ENCODE measurements around the gene PGAM5. TPM values are rescaled to one million over a fixed set of nuclear protein-coding genes. Genes with fewer than 3 reads are reported as not detected.
"Not testable (repeated sequence)": the region's sequence is repeated elsewhere in the genome, so short reads cannot be mapped to it uniquely, and the experiment has no call there.

The PGAM5 gene
- total RNA-seq, 1 experiment from 2014 or later: 24.3 TPM

- DNase-seq (ENCODE audit: low read depth): no peak
Measured at GRCh38 chr12:132689227-132689626, 21.4 kb upstream of the PGAM5 start.

- DNase-seq (ENCODE audit: low read depth): no peak
Measured at GRCh38 chr12:132690112-132690511, 20.5 kb upstream of the PGAM5 start.

GRCh38 chr12:132692030-132692429 lies 18.6 kb upstream of the PGAM5 start:
- not testable (repeated sequence) for DNase-seq (ENCODE audit: low read depth)

- not testable (repeated sequence) for DNase-seq (ENCODE audit: low read depth)
Measured at GRCh38 chr12:132694888-132695287, 15.8 kb upstream of the PGAM5 start.

DNA sequence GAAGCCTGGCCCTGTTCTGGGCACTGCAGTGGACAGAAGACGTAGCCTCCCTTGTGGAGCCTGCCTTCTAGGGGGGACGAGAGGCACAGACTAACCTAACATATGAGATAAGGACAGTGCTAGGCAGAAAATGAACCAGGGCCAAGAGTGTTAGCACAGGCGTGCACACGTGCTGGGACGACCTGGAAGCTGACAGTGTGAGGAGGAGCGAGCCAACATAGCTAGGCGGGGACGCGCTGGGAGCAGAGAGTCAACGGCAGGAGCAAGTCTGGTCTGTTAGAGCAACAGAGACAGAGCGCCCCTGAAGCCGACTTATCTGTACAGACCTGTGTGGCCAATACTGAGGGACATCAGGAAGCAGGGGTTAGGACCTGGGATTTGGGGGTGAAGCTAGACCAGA lies 15.2 kb upstream of the PGAM5 start:
- no peak for DNase-seq (ENCODE audit: low read depth)

- DNase-seq (ENCODE audit: low read depth): no peak
Measured at GRCh38 chr12:132698341-132698740, 12.3 kb upstream of the PGAM5 start.

DNA sequence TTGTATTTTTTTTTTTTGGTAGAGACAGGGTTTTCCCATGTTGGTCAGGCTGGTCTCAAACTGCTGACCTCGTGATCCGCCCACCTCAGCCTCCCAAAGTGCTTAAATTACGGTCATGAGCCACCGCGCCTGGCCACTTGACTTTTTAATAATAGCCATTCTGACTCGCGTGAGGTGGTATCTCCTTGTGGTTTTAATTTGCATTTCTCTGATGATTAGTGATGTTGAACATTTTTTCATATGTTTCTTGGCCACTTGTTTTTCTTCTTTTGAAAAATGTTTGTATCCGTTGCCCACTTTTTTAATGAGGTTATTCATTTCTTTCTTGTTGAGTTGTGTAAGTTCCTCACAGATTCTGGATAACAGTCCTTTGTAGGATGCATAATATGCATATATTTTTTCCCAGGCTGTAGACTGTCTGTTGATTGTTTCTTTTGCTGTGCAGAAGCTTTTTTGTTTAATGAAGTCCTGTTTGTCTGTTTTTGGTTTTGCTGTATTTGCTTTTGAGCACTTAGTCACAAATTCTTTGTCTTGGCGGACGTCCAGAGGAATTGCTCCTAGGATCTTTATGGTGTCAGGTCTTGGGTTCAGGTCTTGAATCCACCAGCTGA lies 10.3 kb upstream of the PGAM5 start:
- no peak for DNase-seq (ENCODE audit: low read depth)

GRCh38 chr12:132702640-132703039 lies 8.0 kb upstream of the PGAM5 start:
- no peak for DNase-seq (ENCODE audit: low read depth)

GRCh38 chr12:132703641-132704040 lies 7.0 kb upstream of the PGAM5 start:
- DNase-seq (ENCODE audit: low read depth): no peak

DNA sequence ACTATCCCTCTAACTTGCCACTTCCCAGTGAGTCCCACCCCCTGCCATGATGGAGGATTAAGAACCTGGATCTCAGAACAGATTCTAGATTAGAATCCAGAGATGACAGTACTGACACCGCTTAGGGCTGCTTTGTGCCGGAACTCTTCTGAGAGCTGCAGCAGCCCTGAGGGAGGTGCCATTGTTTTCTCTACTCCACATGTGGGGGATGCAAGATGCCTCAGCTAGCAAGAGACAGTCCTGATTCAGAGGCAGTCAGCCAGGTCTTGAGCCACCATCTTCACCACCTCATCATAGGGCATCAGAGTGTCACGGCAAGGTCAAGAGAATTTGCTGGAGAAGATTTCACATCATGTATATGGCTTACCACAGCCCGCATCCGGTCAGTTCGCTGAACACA lies 3.4 kb upstream of the PGAM5 start:
- DNase-seq (ENCODE audit: low read depth): no peak

- no peak for DNase-seq (ENCODE audit: low read depth)
Measured at GRCh38 chr12:132708150-132708549, 2.5 kb upstream of the PGAM5 start.

- DNase-seq (ENCODE audit: low read depth): no peak
Measured at GRCh38 chr12:132710043-132710404, 618 bp upstream of the PGAM5 start.

- DNase-seq (ENCODE audit: low read depth): no peak
Measured at GRCh38 chr12:132711080-132711843, 620 bp downstream of the PGAM5 start.

GRCh38 chr12:132713123-132713522 lies 2.5 kb downstream of the PGAM5 start:
- no peak for DNase-seq (ENCODE audit: low read depth)

DNA sequence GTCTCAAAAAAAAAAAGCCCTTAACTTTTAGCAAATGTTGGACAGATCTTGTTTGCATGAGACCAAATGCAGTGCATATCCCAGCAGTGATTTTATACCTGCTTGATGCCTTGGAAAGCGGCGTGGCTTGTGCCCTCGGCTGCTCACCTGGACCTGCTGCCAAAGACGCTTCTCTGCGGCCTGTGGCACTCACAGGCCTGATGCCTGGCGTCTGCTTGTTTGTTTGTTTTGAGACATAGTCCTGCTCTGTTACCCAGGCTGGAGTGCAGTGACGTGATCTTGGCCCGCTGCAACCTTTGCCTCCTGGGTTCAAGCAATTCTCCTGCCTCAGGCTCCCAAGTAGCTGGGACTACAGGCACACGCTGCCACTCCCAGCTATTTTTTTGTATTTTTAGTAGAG lies 5.2 kb downstream of the PGAM5 start:
- no peak for DNase-seq (ENCODE audit: low read depth)

- DNase-seq (ENCODE audit: low read depth): no peak
Measured at GRCh38 chr12:132716356-132716755, 5.7 kb downstream of the PGAM5 start.

DNA sequence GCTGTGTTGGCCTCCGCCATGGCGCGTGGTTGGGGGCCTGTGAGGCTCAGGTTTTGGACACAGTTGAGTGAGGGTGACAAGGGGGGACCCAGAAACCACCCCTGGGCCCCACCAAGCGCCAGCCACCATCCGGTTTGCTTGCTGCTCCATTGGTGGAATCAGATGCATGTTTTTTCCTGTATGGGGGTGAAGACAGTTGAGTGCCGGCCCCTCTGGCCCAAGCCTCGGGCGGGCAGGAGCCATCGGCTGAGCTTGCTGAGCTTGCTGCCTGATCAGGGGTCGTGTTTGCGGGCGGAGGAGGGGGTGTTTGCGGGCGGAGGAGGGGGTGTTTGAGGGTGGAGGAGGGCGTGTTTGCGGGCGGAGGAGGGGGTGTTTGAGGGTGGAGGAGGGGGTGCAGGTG lies 6.4 kb downstream of the PGAM5 start:
- no peak for DNase-seq (ENCODE audit: low read depth)

DNA sequence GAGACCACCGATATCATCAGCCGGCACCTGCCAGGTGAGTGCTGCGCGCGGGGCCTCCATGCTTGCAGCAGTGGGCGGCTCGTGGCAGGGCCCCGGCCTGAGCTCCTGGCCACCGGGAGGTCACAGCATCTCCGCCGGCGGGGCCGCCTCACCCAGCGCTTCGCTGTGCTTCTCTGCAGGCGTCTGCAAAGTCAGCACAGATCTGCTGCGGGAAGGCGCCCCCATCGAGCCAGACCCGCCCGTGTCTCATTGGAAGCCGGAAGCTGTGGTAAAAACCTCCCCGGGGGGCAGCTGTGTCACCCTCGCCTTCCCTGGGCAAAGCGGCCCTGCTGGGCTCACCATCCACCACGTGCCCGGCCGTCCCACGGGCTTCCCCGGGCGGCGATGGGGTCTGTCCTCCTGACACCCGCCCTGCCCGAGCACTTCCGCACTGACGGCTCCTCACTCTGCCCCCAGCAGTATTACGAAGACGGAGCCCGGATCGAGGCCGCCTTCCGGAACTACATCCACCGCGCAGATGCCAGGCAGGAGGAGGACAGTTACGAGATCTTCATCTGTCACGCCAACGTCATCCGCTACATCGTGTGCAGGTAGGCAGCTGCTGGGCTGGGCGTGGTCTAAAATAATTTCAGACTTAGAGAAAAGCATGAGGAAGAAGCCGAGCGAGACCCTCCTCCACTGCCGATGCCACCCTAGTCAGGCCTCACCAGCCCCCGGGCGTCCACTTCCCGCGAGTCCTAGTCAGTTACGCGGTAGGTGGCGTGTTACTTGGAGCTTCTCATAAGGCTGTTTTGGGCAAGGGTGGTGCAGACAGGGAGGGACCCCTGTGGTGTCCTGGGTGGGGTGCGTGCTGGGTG lies 7.1 kb downstream of the PGAM5 start:
- DNase-seq (ENCODE audit: low read depth): no peak

DNA sequence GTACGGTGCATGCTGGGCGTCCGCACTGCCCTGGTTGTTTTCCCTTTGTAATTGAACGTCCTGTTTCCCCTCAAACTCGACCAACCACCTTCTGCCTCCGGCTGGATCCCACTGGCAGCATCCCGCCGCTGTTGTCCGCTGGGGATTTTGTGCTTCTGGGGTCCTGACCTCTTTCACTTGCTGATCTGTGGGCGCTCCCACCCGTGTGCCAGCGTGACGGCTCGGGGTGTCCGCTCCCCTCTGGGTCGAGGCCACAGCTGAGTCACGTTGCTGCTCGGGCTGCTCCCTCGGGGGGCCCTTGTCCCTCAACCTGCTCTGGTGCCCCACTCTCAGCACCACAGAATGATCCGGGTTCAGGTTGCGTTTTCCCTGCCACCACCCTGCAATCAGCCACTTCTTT lies 8.0 kb downstream of the PGAM5 start:
- DNase-seq (ENCODE audit: low read depth): no peak

DNA sequence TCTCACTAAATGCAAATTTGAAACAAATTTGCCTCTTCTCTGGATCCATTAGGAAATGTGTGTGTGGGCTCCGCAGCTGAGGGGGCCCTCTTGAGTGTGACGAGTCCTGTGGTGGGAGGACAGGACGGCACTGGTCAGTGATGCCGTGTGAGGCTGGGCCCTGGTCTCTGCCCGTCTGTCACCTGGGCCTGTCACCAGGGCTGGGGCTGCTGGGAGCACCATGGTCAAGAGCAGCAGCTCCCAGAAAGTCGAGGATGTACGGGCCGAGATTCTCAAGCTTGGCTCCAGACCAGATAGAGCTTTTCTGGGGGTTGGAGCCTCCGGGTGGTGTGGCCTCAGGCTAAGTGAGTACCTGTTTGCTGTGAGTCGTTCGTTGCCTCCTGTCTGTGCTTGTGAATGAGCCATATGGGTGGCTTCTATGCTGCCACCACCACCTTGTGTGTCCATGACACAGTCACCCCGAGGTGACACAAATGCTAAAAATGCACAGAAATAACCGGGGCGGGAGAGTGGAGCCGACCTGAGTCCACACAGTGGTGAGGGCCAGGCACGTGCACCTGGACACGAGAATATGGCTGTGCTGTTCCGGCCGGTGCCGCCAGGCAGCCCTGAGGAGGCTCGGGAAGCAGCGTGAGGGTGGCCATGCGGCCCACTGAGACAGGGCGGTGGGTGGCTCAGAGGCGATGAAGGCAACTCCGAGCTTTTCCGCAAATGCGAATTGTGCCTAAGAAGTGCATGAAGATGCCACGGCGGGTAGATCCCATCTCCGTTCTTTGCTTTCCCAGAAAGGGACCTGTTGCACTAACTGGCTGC lies 8.7 kb downstream of the PGAM5 start:
- no peak for DNase-seq (ENCODE audit: low read depth)

DNA sequence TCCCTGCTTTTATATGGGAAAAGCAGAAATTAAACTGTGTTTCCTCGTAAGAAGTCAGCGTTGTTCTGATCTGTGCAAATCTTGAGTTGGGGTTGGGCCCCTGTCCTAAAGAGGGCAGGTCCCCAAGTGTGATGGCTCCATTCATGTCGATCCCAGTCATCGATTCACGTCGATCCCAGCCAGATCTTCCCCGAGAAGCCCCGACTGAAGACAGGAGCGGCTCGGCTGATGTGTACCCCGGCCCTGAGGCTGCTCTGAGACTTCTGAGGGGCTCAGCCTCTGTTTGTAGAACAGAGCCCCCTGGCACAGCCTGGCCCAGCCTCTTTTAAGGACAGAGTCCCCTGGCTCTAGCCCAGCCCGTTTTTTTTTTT lies 9.3 kb downstream of the PGAM5 start:
- DNase-seq (ENCODE audit: low read depth): no peak
